Tibial nerve (tissue), 4 donors: Measurements from ENCODE around the gene CUEDC1.

ENCODE experiments used
- CTCF ChIP-seq, 5 experiments: fragments of 200-600 bp in 3 of 5; fragments of 450-650 bp in 2 of 5; sonication (generic) in 3 of 5; IDR thresholded peaks; one replicate each; pipeline ENCODE4 v1.5.1; 2016 to 2019; ENCODE audit warnings: antibody characterized with exemption in 5 of 5, mild to moderate bottlenecking in 3 of 5, moderate library complexity in 2 of 5
- EP300 ChIP-seq, 2 donors: sonication (generic); formaldehyde crosslinking; IDR thresholded peaks; one replicate each; pipeline ENCODE4 v1.6.1; 2017; ENCODE audit warnings: antibody characterized with exemption in 2 of 2, mild to moderate bottlenecking in 1 of 2
- POLR2A ChIP-seq, 2 donors: fragments of 450-650 bp; IDR thresholded peaks; one replicate each; pipeline ENCODE4 v1.6.1; 2017; ENCODE audit warnings: antibody characterized with exemption in 2 of 2, mild to moderate bottlenecking in 2 of 2, moderate library complexity in 2 of 2

GRCh38 chr17:57944908-57945307 lies 10.3 kb downstream of the CUEDC1 start:
- TF ChIP-seq CTCF (IDR thresholded peaks at IDR 0.05): no peak
- TF ChIP-seq EP300 (IDR thresholded peaks at IDR 0.05): no peak
- no peak for TF ChIP-seq POLR2A (IDR thresholded peaks at IDR 0.05)
